Esophagus squamous epithelium (tissue), 4 donors: Measurements from ENCODE around the gene DCTN4.

ENCODE experiments used
- POLR2A ChIP-seq, 4 donors: fragments of 450-650 bp; IDR thresholded peaks; one replicate each; pipeline ENCODE4 v1.6.1; 2017; ENCODE audit warnings: antibody characterized with exemption in 4 of 4, mild to moderate bottlenecking in 4 of 4, moderate library complexity in 3 of 4
- TF ChIP-seq, protein P1 (sequence below), 6 experiments: fragments of 450-650 bp in 4 of 6; fragments of 200-600 bp in 2 of 6; sonication (generic) in 2 of 6; IDR thresholded peaks; one replicate each; pipeline ENCODE4 v1.5.1; 2016 to 2019; ENCODE audit warnings: antibody characterized with exemption in 6 of 6, mild to moderate bottlenecking in 4 of 6, moderate library complexity in 4 of 6

- no peak for TF ChIP-seq POLR2A (IDR thresholded peaks at IDR 0.05)
- TF ChIP-seq, protein P1, sequence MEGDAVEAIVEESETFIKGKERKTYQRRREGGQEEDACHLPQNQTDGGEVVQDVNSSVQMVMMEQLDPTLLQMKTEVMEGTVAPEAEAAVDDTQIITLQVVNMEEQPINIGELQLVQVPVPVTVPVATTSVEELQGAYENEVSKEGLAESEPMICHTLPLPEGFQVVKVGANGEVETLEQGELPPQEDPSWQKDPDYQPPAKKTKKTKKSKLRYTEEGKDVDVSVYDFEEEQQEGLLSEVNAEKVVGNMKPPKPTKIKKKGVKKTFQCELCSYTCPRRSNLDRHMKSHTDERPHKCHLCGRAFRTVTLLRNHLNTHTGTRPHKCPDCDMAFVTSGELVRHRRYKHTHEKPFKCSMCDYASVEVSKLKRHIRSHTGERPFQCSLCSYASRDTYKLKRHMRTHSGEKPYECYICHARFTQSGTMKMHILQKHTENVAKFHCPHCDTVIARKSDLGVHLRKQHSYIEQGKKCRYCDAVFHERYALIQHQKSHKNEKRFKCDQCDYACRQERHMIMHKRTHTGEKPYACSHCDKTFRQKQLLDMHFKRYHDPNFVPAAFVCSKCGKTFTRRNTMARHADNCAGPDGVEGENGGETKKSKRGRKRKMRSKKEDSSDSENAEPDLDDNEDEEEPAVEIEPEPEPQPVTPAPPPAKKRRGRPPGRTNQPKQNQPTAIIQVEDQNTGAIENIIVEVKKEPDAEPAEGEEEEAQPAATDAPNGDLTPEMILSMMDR (IDR thresholded peaks at IDR 0.05): no peak
Measured at GRCh38 chr5:150765011-150765798, 6.4 kb upstream of the DCTN4 start.
